HG03139 (cell line): ENCODE measurements around the gene SMCO3.

Source experiments
- ATAC-seq: cut with Tn5 transposase; IDR thresholded peaks from one replicate; pipeline ENCODE4 v1.9.1; 2021; ENCODE audit not compliant: unreplicated experiment

The SMCO3 gene

GRCh38 chr12:14814014-14814413, at the start of gene SMCO3:
Gene SMCO3 (minus strand): TSS chr12:14814182. CDS start chr12:14806680, 7,502 bp downstream.
- ATAC-seq: no peak

- ATAC-seq: no peak
Observed at GRCh38 chr12:14860490-14860889, 46.5 kb upstream of the SMCO3 start.

- no peak for ATAC-seq
Observed at GRCh38 chr12:14858513-14858912, 44.5 kb upstream of the SMCO3 start.

GRCh38 chr12:14854586-14855183, 40.7 kb upstream of the SMCO3 start:
- no peak for ATAC-seq

- ATAC-seq: no peak
Observed at GRCh38 chr12:14853961-14854360, 40.0 kb upstream of the SMCO3 start.

- ATAC-seq: no peak
Observed at GRCh38 chr12:14852880-14853279, 38.9 kb upstream of the SMCO3 start.

- no peak for ATAC-seq
Observed at GRCh38 chr12:14850929-14851663, 37.1 kb upstream of the SMCO3 start.

- no peak for ATAC-seq
Observed at GRCh38 chr12:14849661-14850060, 35.7 kb upstream of the SMCO3 start.

- ATAC-seq: no peak
Observed at GRCh38 chr12:14846876-14847580, 33.0 kb upstream of the SMCO3 start.

GRCh38 chr12:14846042-14846587, 32.1 kb upstream of the SMCO3 start:
- no peak for ATAC-seq

- ATAC-seq: no peak
Observed at GRCh38 chr12:14845350-14845750, 31.4 kb upstream of the SMCO3 start.

GRCh38 chr12:14844401-14844800, 30.4 kb upstream of the SMCO3 start:
- no peak for ATAC-seq

GRCh38 chr12:14843425-14843887, 29.5 kb upstream of the SMCO3 start, which contains the start of gene ART4:
Gene ART4 (minus strand): TSS chr12:14843526. CDS start chr12:14843113, 413 bp downstream.
- no peak for ATAC-seq

GRCh38 chr12:14842315-14842714, 28.3 kb upstream of the SMCO3 start:
- no peak for ATAC-seq

GRCh38 chr12:14841761-14842160, 27.8 kb upstream of the SMCO3 start:
- ATAC-seq: no peak

- ATAC-seq: no peak
Observed at GRCh38 chr12:14840616-14841015, 26.6 kb upstream of the SMCO3 start.

- ATAC-seq: no peak
Observed at GRCh38 chr12:14839262-14839661, 25.3 kb upstream of the SMCO3 start.

GRCh38 chr12:14836336-14837210, 22.6 kb upstream of the SMCO3 start:
- ATAC-seq: no peak

- no peak for ATAC-seq
Observed at GRCh38 chr12:14834509-14834908, 20.5 kb upstream of the SMCO3 start.

GRCh38 chr12:14833952-14834351, 20.0 kb upstream of the SMCO3 start:
- no peak for ATAC-seq

GRCh38 chr12:14833336-14833735, 19.4 kb upstream of the SMCO3 start:
- no peak for ATAC-seq
